Kidney (tissue), 14 donors: ENCODE measurements around the gene KCTD5. TPM values are rescaled to one million over a fixed set of nuclear protein-coding genes. Genes with fewer than 3 reads are reported as not detected.

ENCODE experiments used
- DNase-seq, 5 donors: peaks; one replicate each; pipeline ENCODE4 v3.0.0-alpha.2; 2013 to 2020
- FAIRE-seq: peaks from 2 replicates; lab custom pipeline; 2012; peaks lifted over from hg19 to GRCh38; lab: Jason Lieb, UNC
- H3K27ac ChIP-seq, 2 donors: one replicate each; pipeline ENCODE4 v1.7.0; 2013; ENCODE audit warnings: low read depth in 2 of 2, low read length in 2 of 2, inconsistent platforms in 1 of 2
- H3K27me3 ChIP-seq: one replicate; pipeline ENCODE4 v1.7.1; 2013; ENCODE audit warnings: low read length, inconsistent platforms; ENCODE audit not compliant: control insufficient read depth, insufficient read depth
- H3K36me3 ChIP-seq, 3 donors: one replicate each; pipeline versions ENCODE4 v1.7.0 to v1.7.1; 2013; ENCODE audit warnings: low read length in 3 of 3, control low read depth in 1 of 3, inconsistent platforms in 1 of 3; ENCODE audit not compliant: insufficient read depth in 3 of 3, control insufficient read depth in 2 of 3
- H3K4me1 ChIP-seq, 3 donors: one replicate each; pipeline versions ENCODE4 v1.7.0 to v1.7.1; 2013; ENCODE audit warnings: low read length in 3 of 3, inconsistent platforms in 1 of 3, low read depth in 1 of 3; ENCODE audit not compliant: control insufficient read depth in 2 of 3, insufficient read depth in 2 of 3
- H3K4me3 ChIP-seq, 3 donors: one replicate each; pipeline versions ENCODE4 v1.7.0 to v1.8.1; 2013; ENCODE audit warnings: low read length in 3 of 3, control low read depth in 1 of 3, inconsistent platforms in 1 of 3
- H3K9ac ChIP-seq, 3 donors: one replicate each; pipeline versions ENCODE4 v1.7.0 to v1.7.1; 2013; ENCODE audit warnings: low read length in 3 of 3, control low read depth in 1 of 3, inconsistent platforms in 1 of 3
- H3K9me3 ChIP-seq, 3 donors: one replicate each; pipeline versions ENCODE4 v1.7.0 to v1.7.1; 2013; ENCODE audit warnings: low read length in 3 of 3, control low read depth in 1 of 3, inconsistent platforms in 1 of 3; ENCODE audit not compliant: control insufficient read depth in 2 of 3, insufficient read depth in 1 of 3
- CTCF ChIP-seq: IDR thresholded peaks from 3 replicates; pipeline ENCODE4 v1.5.1; 2012; ENCODE audit warnings: mild to moderate bottlenecking, moderate library complexity, borderline replicate concordance; ENCODE audit not compliant: insufficient read depth; ENCODE audit errors: extremely low read depth
- intact Hi-C: fragments of 100-400 bp; cut with DNase I; formaldehyde crosslinking; loops from one replicate; pipeline ENCODE4 v1.11.1; 2022
- polyA plus RNA-seq: library from polyadenylated mRNA; stranded (reverse); fragments of 350-450 nt; fragmentation: Illumina TruSeq; extraction: RNeasy Lipid Tissue Mini Kit (QIAGEN cat#74804); gene quantifications from one replicate; pipeline ENCODE4 v1.2.3, GENCODE V29; 2014; ENCODE audit warnings: low read depth, low replicate concordance; ENCODE audit not compliant: insufficient read depth
- total RNA-seq: library from RNA; stranded (reverse); fragmentation: NEBNext Ultra II Directional; extraction: Animal tissue kit (Norgen Biotek cat#: 25700); gene quantifications from one replicate; pipeline ENCODE4 v1.2.1, GENCODE V29; 2021
- donor health status: control.
- donor health status: control.
- donor health status: control.
- donor health status: control.
- donor health status: control.
- donor health status: DM: yes; HTN: yes; CAD: no.
- donor health status: Normal renal cell carcinoma (clear cell type).

Gene KCTD5
- total and polyA plus RNA-seq, 2 donors from 2014 or later, result 12.8 to 19.9 TPM

GRCh38 chr16:2710021-2710710 is 27.8 kb downstream of the KCTD5 start:
- Histone ChIP-seq H3K27ac (no peak overlapping the region), H3K9ac (no peak overlapping the region), H3K4me3 (no peak overlapping the region), H3K27me3 (no peaks in the 10 kb centered on the region), H3K9me3 (no peaks in the 10 kb centered on the region), H3K4me1 (no peaks in the 10 kb centered on the region), H3K36me3 (peaks cover 0 to 9% (median 4%) of the 10 kb centered on the region in 3 donors)
- FAIRE-seq, result no peak
- TF ChIP-seq CTCF, result no peak
- intact Hi-C loops, result no loop called here
- DNase-seq, result peak in 1 of 5 donors; percentile 74

GRCh38 chr16:2710711-2711231 is 28.4 kb downstream of the KCTD5 start:
- Histone ChIP-seq H3K9me3 (no peaks in the 10 kb centered on the region), H3K9ac (no peak overlapping the region), H3K27me3 (no peaks in the 10 kb centered on the region), H3K27ac (no peak overlapping the region), H3K4me1 (no peaks in the 10 kb centered on the region), H3K36me3 (peaks cover 0 to 9% (median 4%) of the 10 kb centered on the region in 3 donors), H3K4me3 (no peak overlapping the region)
- TF ChIP-seq CTCF, result no peak
- FAIRE-seq (no peak), DNase-seq (peak in 1 of 5 donors; percentile 70)
- intact Hi-C loops, result no loop called here

- no peak for DNase-seq
- Histone ChIP-seq H3K4me1 (no peaks in the 10 kb centered on the region), H3K36me3 (peaks cover 0 to 9% (median 4%) of the 10 kb centered on the region in 3 donors), H3K4me3 (no peak overlapping the region), H3K9ac (no peak overlapping the region), H3K27ac (no peak overlapping the region), H3K9me3 (no peaks in the 10 kb centered on the region), H3K27me3 (no peaks in the 10 kb centered on the region)
- FAIRE-seq, result no peak
- TF ChIP-seq CTCF, result no peak
- intact Hi-C loops, result no loop called here
Observed at GRCh38 chr16:2711370-2712062, 29.2 kb downstream of the KCTD5 start.
